Lung (tissue), 12 donors: Measurements from ENCODE around the gene ULK4. TPM values are rescaled to one million over a fixed set of nuclear protein-coding genes. Genes with fewer than 3 reads are reported as not detected.

ENCODE experiments used
- ATAC-seq: fragments of 200-7000 bp; cut with Tn5 transposase; one replicate; pipeline ENCODE4 v1.9.1; 2020; ENCODE audit warnings: moderate number of reproducible peaks; ENCODE audit not compliant: insufficient read depth, low FRiP score
- DNase-seq, 3 donors: peaks; one replicate each; pipeline ENCODE4 v3.0.0-alpha.2; 2013 to 2017
- H3K27ac ChIP-seq, 2 donors: one replicate each; pipeline ENCODE4 v1.5.1; 2013; ENCODE audit warnings: mild to moderate bottlenecking in 2 of 2, moderate library complexity in 2 of 2, control low read depth in 1 of 2, inconsistent platforms in 1 of 2, low read depth in 1 of 2, low read length in 1 of 2
- H3K27me3 ChIP-seq, 3 donors: one replicate each; pipeline ENCODE4 v1.5.1; 2013; ENCODE audit warnings: low read length in 2 of 3; ENCODE audit not compliant: control insufficient read depth in 3 of 3, insufficient read depth in 3 of 3
- H3K36me3 ChIP-seq, 4 donors: one replicate each; pipeline ENCODE4 v1.5.1; 2013; ENCODE audit warnings: low read length in 4 of 4, mild to moderate bottlenecking in 1 of 4, moderate library complexity in 1 of 4; ENCODE audit not compliant: control insufficient read depth in 4 of 4, insufficient read depth in 4 of 4
- H3K4me1 ChIP-seq, 5 donors: one replicate each; pipeline ENCODE4 v1.5.1; 2013; ENCODE audit warnings: low read length in 5 of 5, mild to moderate bottlenecking in 2 of 5, moderate library complexity in 1 of 5; ENCODE audit not compliant: control insufficient read depth in 5 of 5, insufficient read depth in 5 of 5
- H3K4me3 ChIP-seq: one replicate; pipeline ENCODE4 v1.5.1; 2013; ENCODE audit warnings: mild to moderate bottlenecking, control low read depth, moderate library complexity
- H3K9ac ChIP-seq, 2 donors: one replicate each; pipeline ENCODE4 v1.5.1; 2013; ENCODE audit warnings: low read length in 2 of 2, control low read depth in 1 of 2; ENCODE audit not compliant: insufficient read depth in 1 of 2
- H3K9me3 ChIP-seq, 4 donors: one replicate each; pipeline ENCODE4 v1.5.1; 2013; ENCODE audit warnings: low read length in 3 of 4, mild to moderate bottlenecking in 1 of 4, moderate library complexity in 1 of 4; ENCODE audit not compliant: control insufficient read depth in 4 of 4, insufficient read depth in 3 of 4
- CTCF ChIP-seq: IDR thresholded peaks from 2 replicates; pipeline ENCODE4 v1.5.1; 2012; ENCODE audit warnings: mild to moderate bottlenecking; ENCODE audit errors: control extremely low read depth, extremely low read depth
- WGBS, 2 donors: extraction: QIAGEN DNeasy Blood & Tissue Kit; methylation state at CpG; one replicate each; pipeline ENCODE4 v1.1.7; 2013; 5-methylcytosine and 5-hydroxymethylcytosine counted together
- polyA plus RNA-seq, 2 donors: library from polyadenylated mRNA; stranded (reverse); fragments of 200-250 nt; gene quantifications; one replicate each; pipeline ENCODE4 v1.2.1, GENCODE V29; 2013
- total RNA-seq, 2 donors: library from RNA; depleted of rRNA in 1 of 2; stranded (reverse); fragments of >200 nt in 1 of 2; gene quantifications; one replicate each; pipeline ENCODE4 v1.2.1, GENCODE V29; 2014 to 2021
- donor health status: control.
- donor health status: control.
- donor health status: Bipolar disorder and iron deficiency.
- donor health status: healthy.
- donor health status: DM: yes; HTN: yes; CAD: no.

ULK4 gene
- total and polyA plus RNA-seq, 4 donors = 2.8 to 56.0 (median 12.6) TPM

DNA sequence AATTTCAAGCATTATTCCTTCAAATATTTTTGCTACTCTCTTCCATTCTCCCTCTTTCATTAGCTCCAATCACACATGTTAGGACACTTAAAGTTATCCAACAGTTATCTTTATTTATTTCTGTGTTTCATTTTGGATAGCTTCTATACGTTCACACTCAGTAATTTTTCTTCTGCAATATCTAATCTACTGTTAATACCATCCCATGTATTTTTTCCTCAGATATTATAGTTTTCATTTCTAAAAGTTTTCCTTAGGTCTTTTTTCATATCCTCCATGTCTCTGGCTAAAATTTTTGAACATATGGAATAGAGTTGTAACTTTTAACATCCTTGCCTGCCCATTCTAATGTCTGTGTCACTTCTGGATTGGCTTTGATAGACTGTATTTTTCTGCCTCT, 689.2 kb downstream of the ULK4 start:
- no peak for DNase-seq
- no peaks in the 10 kb centered on the region for H3K36me3 ChIP-seq
- 90 to 97% methylated on average over 1 of the region's 1 CpG for WGBS, 2 donors
- no peak overlapping the region for H3K27ac ChIP-seq
- TF ChIP-seq CTCF = no peak
- no peaks in the 10 kb centered on the region for H3K4me1 ChIP-seq
- H3K9ac ChIP-seq = no peak overlapping the region
- H3K9me3 ChIP-seq = peaks cover 0 to 4% (median 0%) of the 10 kb centered on the region in 4 donors
- H3K27me3 ChIP-seq = no peaks in the 10 kb centered on the region
- H3K4me3 ChIP-seq = no peak overlapping the region
- ATAC-seq = no peak

GRCh38 chr3:41267975-41268640, 693.8 kb downstream of the ULK4 start:
- ATAC-seq (no peak), DNase-seq (no peak)
- Histone ChIP-seq H3K4me3 (no peak overlapping the region), H3K9me3 (peaks cover 0 to under 1% (median 0%) of the 10 kb centered on the region in 4 donors), H3K27me3 (no peaks in the 10 kb centered on the region), H3K9ac (no peak overlapping the region), H3K4me1 (peaks cover 0 to 10% (median 6%) of the 10 kb centered on the region in 5 donors), H3K27ac (no peak overlapping the region), H3K36me3 (no peaks in the 10 kb centered on the region)
- 96 to 97% methylated on average over 8 of the region's 8 CpGs for WGBS, 2 donors
- TF ChIP-seq CTCF = no peak

DNA sequence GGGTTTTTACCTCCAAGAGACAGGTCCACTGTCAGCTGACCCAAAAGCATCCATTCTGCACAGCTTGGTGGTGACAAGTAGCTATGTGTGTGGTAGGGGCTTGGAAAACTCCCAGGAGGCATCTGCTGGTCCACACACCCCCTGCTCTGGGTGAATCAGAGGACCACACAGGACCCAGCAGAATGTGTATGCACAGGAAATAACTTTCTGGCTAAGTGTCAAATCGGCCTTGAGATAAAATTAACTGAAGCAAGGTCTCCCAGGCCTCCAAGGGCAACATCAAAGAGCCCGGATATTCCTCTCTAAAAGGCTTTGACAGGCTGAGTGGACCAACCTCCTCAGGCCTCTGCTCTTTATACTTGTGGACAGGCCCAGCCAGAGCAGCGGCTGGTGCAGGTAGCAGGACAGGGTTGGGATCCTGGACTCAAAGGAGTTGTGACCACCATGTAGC, 696.1 kb downstream of the ULK4 start:
- H3K36me3 ChIP-seq = no peaks in the 10 kb centered on the region
- H3K9ac ChIP-seq = no peak overlapping the region
- no peaks in the 10 kb centered on the region for H3K27me3 ChIP-seq
- H3K9me3 ChIP-seq = no peaks in the 10 kb centered on the region
- no peak for TF ChIP-seq CTCF
- ATAC-seq (no peak), DNase-seq (peak; percentile 20 to 73 (median 45))
- peaks cover 0 to 10% (median 6%) of the 10 kb centered on the region in 5 donors for H3K4me1 ChIP-seq
- no peak overlapping the region for H3K4me3 ChIP-seq
- 38 to 54% methylated on average over 3 of the region's 3 CpGs for WGBS, 2 donors
- H3K27ac ChIP-seq = no peak overlapping the region

DNA sequence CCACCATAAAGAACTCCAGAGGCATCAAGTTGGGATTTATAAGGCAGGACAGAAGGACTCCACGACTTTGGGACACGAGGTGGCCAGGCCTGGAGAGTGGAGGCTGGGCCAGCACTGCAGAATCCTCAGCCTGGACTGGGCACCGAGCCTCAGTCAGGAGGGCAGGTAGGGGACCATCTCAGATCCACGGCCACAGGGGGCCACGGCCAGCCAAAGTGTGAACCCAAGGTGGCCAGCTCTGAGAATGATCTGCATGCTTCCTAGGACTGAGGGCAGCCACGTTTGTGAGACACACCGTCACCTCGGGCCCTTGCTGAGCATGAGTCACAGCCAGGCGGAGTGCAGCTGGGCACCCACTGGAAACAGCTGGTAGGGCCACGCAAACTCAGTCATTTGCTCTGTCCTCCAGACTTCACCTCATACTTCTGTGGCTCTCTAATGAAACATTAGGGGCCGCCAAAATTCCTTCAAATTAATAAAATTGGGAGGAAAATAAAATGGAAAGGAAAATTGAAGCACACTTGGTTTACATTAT, 696.8 kb downstream of the ULK4 start:
- H3K4me3 ChIP-seq = no peak overlapping the region
- TF ChIP-seq CTCF = no peak
- peaks cover 0 to 10% (median 6%) of the 10 kb centered on the region in 5 donors for H3K4me1 ChIP-seq
- ATAC-seq (no peak), DNase-seq (no peak)
- H3K36me3 ChIP-seq = no peaks in the 10 kb centered on the region
- no peaks in the 10 kb centered on the region for H3K27me3 ChIP-seq
- no peaks in the 10 kb centered on the region for H3K9me3 ChIP-seq
- WGBS, 2 donors = 90% methylated on average over 11 of the region's 11 CpGs
- no peak overlapping the region for H3K27ac ChIP-seq
- H3K9ac ChIP-seq = no peak overlapping the region
